AG04450 (cell line): ENCODE data around the gene NHERF1. TPM values are rescaled to one million over a fixed set of nuclear protein-coding genes. Genes with fewer than 3 reads are reported as not detected.

Source experiments
- CTCF ChIA-PET: fragments of 300-600, 350-600 bp; formaldehyde crosslinking; extraction: SDS; loops from one replicate; lab custom pipeline; 2022; ENCODE audit warnings: antibody characterized with exemption, inconsistent platforms; lab: Charles Lee
- POLR2A ChIA-PET: fragments of 350-600 bp; formaldehyde crosslinking; extraction: SDS; loops from one replicate; lab custom pipeline; 2021; ENCODE audit warnings: antibody characterized with exemption, inconsistent platforms; lab: Yijun Ruan, JAX
- DNase-seq: peaks from one replicate; pipeline ENCODE4 v3.0.0-alpha.2; 2011; ENCODE audit warnings: low read depth, low spot score
- H3K27ac ChIP-seq: one replicate; pipeline ENCODE4 v1.5.1; 2012; ENCODE audit warnings: low read depth, low read length, control low read depth
- H3K27me3 ChIP-seq: one replicate; pipeline ENCODE4 v1.6.0; 2012; ENCODE audit warnings: low read length; ENCODE audit not compliant: control insufficient read depth, insufficient read depth
- H3K4me3 ChIP-seq: 2 replicates; pipeline ENCODE4 v1.5.1; 2011; ENCODE audit warnings: mild to moderate bottlenecking, low read depth, low read length, control low read depth
- H3K9me3 ChIP-seq: 2 replicates; pipeline ENCODE4 v1.5.1; 2012; ENCODE audit warnings: low read length; ENCODE audit not compliant: control insufficient read depth, insufficient read depth
- CTCF ChIP-seq: IDR thresholded peaks from 2 replicates; pipeline ENCODE4 v1.5.1; 2011; ENCODE audit warnings: low read depth, low read length, control low read depth, inconsistent platforms
- polyA plus RNA-seq: library from polyadenylated mRNA; depleted of rRNA; stranded (reverse); fragments of >200 nt; gene quantifications from 2 replicates; pipeline ENCODE4 v1.2.3, GENCODE V29; 2011

NHERF1 gene
- polyA plus RNA-seq, 1 experiment, result 10.5 TPM

GRCh38 chr17:74760404-74761105, 12.1 kb downstream of the NHERF1 start:
- Histone ChIP-seq H3K4me3 (no peak overlapping the region), H3K27ac (no peak overlapping the region), H3K9me3 (no peaks in the 10 kb centered on the region; the same call in 1 of the 2 replicates), H3K27me3 (no peaks in the 10 kb centered on the region)
- no peak for TF ChIP-seq CTCF
- ChIA-PET POLR2A (no interaction called here), CTCF (interaction anchor here (1.1 to 2.9 kb wide), 6 partner anchors 10 to 105 kb away, joined by 3 to 12 read pairs (median 8); no protein-coding TSS in a partner anchor)
- DNase-seq, result no peak

- no peak for DNase-seq
- no peak overlapping the region for H3K27ac ChIP-seq
- no peaks in the 10 kb centered on the region for H3K27me3 ChIP-seq
- H3K9me3 ChIP-seq, result no peaks in the 10 kb centered on the region
- CTCF ChIA-PET, result interaction anchor here (0.5 to 2.9 kb wide), 3 partner anchors 10 to 17 kb away, joined by 3 to 10 read pairs (median 8); no protein-coding TSS in a partner anchor
- no peak for TF ChIP-seq CTCF
- POLR2A ChIA-PET, result no interaction called here
- no peak overlapping the region for H3K4me3 ChIP-seq
Observed at GRCh38 chr17:74761419-74761818, 13.0 kb downstream of the NHERF1 start.

- no peak for TF ChIP-seq CTCF
- CTCF ChIA-PET, result interaction anchor here (2.2 to 2.9 kb wide), 2 partner anchors 9 to 17 kb away, joined by 8 to 10 read pairs; no protein-coding TSS in a partner anchor
- H3K4me3 ChIP-seq, result no peak overlapping the region
- no peaks in the 10 kb centered on the region; the same call in 1 of the 2 replicates for H3K9me3 ChIP-seq
- POLR2A ChIA-PET, result no interaction called here
- no peaks in the 10 kb centered on the region for H3K27me3 ChIP-seq
- DNase-seq, result no peak
- H3K27ac ChIP-seq, result no peak overlapping the region
Observed at GRCh38 chr17:74761931-74762330, 13.5 kb downstream of the NHERF1 start.

GRCh38 chr17:74763565-74764387, 15.3 kb downstream of the NHERF1 start:
- H3K4me3 ChIP-seq, result no peak overlapping the region
- DNase-seq, result no peak
- H3K9me3 ChIP-seq, result no peaks in the 10 kb centered on the region; the same call in 1 of the 2 replicates
- H3K27me3 ChIP-seq, result no peaks in the 10 kb centered on the region
- H3K27ac ChIP-seq, result no peak overlapping the region
- no peak for TF ChIP-seq CTCF
- CTCF ChIA-PET, result interaction anchor here (0.9 to 1.3 kb wide), 2 partner anchors 18 to 99 kb away, joined by 3 to 4 read pairs; no protein-coding TSS in a partner anchor
- POLR2A ChIA-PET, result interaction anchor here (0.7 kb wide), 1 partner anchor 7 kb away, joined by 5 read pairs; no protein-coding TSS in a partner anchor
